ENCODE data around the gene OPA3.

- TF ChIP-seq, protein P1, sequence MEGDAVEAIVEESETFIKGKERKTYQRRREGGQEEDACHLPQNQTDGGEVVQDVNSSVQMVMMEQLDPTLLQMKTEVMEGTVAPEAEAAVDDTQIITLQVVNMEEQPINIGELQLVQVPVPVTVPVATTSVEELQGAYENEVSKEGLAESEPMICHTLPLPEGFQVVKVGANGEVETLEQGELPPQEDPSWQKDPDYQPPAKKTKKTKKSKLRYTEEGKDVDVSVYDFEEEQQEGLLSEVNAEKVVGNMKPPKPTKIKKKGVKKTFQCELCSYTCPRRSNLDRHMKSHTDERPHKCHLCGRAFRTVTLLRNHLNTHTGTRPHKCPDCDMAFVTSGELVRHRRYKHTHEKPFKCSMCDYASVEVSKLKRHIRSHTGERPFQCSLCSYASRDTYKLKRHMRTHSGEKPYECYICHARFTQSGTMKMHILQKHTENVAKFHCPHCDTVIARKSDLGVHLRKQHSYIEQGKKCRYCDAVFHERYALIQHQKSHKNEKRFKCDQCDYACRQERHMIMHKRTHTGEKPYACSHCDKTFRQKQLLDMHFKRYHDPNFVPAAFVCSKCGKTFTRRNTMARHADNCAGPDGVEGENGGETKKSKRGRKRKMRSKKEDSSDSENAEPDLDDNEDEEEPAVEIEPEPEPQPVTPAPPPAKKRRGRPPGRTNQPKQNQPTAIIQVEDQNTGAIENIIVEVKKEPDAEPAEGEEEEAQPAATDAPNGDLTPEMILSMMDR (conservative IDR thresholded peaks at IDR 0.05; ENCODE audit: low read length), result no peak
- no peak for TF ChIP-seq EZH2phosphoT487 (IDR thresholded peaks at IDR 0.05; ENCODE audit: borderline replicate concordance, low read depth, low read length)
These were observed 7.9 kb downstream of the OPA3 start for GRCh38 chr19:45576682-45577081.
